K562 (cell line): Measurements from ENCODE around the gene ACAT2. TPM values are rescaled to one million over a fixed set of nuclear protein-coding genes. Genes with fewer than 3 reads are reported as not detected.

Source experiments
- ATF1 ChIP-seq, 2 experiments: fragments of 450-650 bp in 1 of 2; IDR thresholded peaks; 2 replicates each; pipeline ENCODE4 v1.6.1; 2016; ENCODE audit warnings: missing compliant biosample characterization in 1 of 2, missing genetic modification characterization in 1 of 2
- BRD9 ChIP-seq: fragments of 450-650 bp; IDR thresholded peaks from 2 replicates; pipeline ENCODE4 v1.6.1; 2018; ENCODE audit warnings: low read depth; ENCODE audit not compliant: partially characterized antibody
- GTF2A2 ChIP-seq: IDR thresholded peaks from 2 replicates; pipeline ENCODE4 v1.6.1; 2016; ENCODE audit warnings: mild to moderate bottlenecking, missing genetic modification characterization, missing compliant biosample characterization
- MCM2 ChIP-seq: fragments of 450-650 bp; IDR thresholded peaks from 2 replicates; pipeline ENCODE4 v1.6.1; 2017; ENCODE audit warnings: low read depth, mild to moderate bottlenecking
- MYC ChIP-seq, 2 experiments: fragments of 250-450 bp in 1 of 2; sonication (Bioruptor Pico) in 1 of 2; IDR thresholded peaks; 2 replicates each; pipeline versions ENCODE4 v1.5.1 to v1.6.1; 2012 to 2021; ENCODE audit warnings: low read depth in 2 of 2, borderline replicate concordance in 1 of 2, improper control_type of control experiment in 1 of 2, low read length in 1 of 2, mild to moderate bottlenecking in 1 of 2, moderate library complexity in 1 of 2
- PTRF ChIP-seq: fragments of 450-650 bp; IDR thresholded peaks from 2 replicates; pipeline ENCODE4 v1.6.1; 2016; ENCODE audit warnings: mild to moderate bottlenecking, missing genetic modification characterization, missing compliant biosample characterization
- TBL1XR1 ChIP-seq, 2 experiments: IDR thresholded peaks; 2 replicates each; pipeline ENCODE4 v1.6.1; 2012; ENCODE audit warnings: improper control_type of control experiment in 2 of 2, low read length in 2 of 2, mild to moderate bottlenecking in 1 of 2
- ZBED1 ChIP-seq: IDR thresholded peaks from 2 replicates; pipeline ENCODE4 v1.6.1; 2014
- ZNF143 ChIP-seq: sonication (generic); formaldehyde crosslinking; IDR thresholded peaks from 2 replicates; pipeline ENCODE4 v1.9.0; 2022; ENCODE audit warnings: mild to moderate bottlenecking, missing genetic modification reagents
- ZNF217 ChIP-seq: sonication (generic); formaldehyde crosslinking; IDR thresholded peaks from 2 replicates; pipeline ENCODE4 v1.8.0; 2022; ENCODE audit warnings: mild to moderate bottlenecking, missing genetic modification reagents
- ZNF445 ChIP-seq: fragments of 250-450 bp; sonication (Bioruptor Pico); IDR thresholded peaks from 2 replicates; pipeline ENCODE4 v1.4.0; 2020; ENCODE audit warnings: low read depth, mild to moderate bottlenecking, moderate library complexity
- polyA plus RNA-seq, 8 experiments: library from polyadenylated mRNA; depleted of rRNA in 4 of 8; stranded (reverse) in 5 of 8; unstranded in 3 of 8; fragments of >200 nt; fragmentation: Nextera tagmentation in 2 of 8; fragmentation: Illumina TruSeq in 1 of 8; extraction: Ambion mirVana in 2 of 8; extraction: Trizol in 1 of 8; gene quantifications; 2 replicates each; pipeline versions ENCODE4 v1.2.1 to v1.2.3, GENCODE V29; 2011 to 2014; ENCODE audit warnings: inconsistent platforms in 1 of 8, missing spikeins in 1 of 8
- total RNA-seq, 7 experiments: library from RNA; depleted of rRNA in 6 of 7; stranded (reverse); fragments of >200 nt in 6 of 7; fragmentation: Illumina TruSeq in 2 of 7; extraction: Trizol in 2 of 7; gene quantifications; 2 replicates each; pipeline versions ENCODE4 v1.2.1 to v1.2.3, GENCODE V29; 2011 to 2021; ENCODE audit warnings: low replicate concordance in 1 of 7
- TF ChIP-seq, protein P1 (sequence below): fragments of 450-650 bp; IDR thresholded peaks from 2 replicates; pipeline ENCODE4 v1.6.1; 2016; ENCODE audit warnings: mild to moderate bottlenecking
- TF ChIP-seq, protein P2 (sequence below): fragments of 450-650 bp; IDR thresholded peaks from 2 replicates; pipeline ENCODE4 v1.7.1; 2018; ENCODE audit warnings: mild to moderate bottlenecking, low read depth; ENCODE audit not compliant: partially characterized antibody
- TF ChIP-seq, protein P3 (sequence below): fragments of 450-650 bp; conservative IDR thresholded peaks from 2 replicates; pipeline ENCODE4 v1.6.1; 2016; ENCODE audit warnings: missing genetic modification characterization, low read depth, mild to moderate bottlenecking, missing compliant biosample characterization, moderate library complexity
- TF ChIP-seq, protein P4 (sequence below): fragments of 250-450 bp; sonication (Bioruptor Pico); IDR thresholded peaks from 2 replicates; pipeline ENCODE4 v1.5.0; 2020; ENCODE audit warnings: mild to moderate bottlenecking
- TF ChIP-seq, protein P5 (sequence below): fragments of 250-450 bp; sonication (Bioruptor Pico); IDR thresholded peaks from 2 replicates; pipeline ENCODE4 v1.8.0; 2021; ENCODE audit warnings: moderate library complexity, mild to moderate bottlenecking, inconsistent platforms

Gene ACAT2
- total and polyA plus RNA-seq, 9 of the 15 experiments (the other 6 are each of a cell fraction or from before 2014, with no cell fraction given), result 63.0 to 309 (median 144) TPM

DNA sequence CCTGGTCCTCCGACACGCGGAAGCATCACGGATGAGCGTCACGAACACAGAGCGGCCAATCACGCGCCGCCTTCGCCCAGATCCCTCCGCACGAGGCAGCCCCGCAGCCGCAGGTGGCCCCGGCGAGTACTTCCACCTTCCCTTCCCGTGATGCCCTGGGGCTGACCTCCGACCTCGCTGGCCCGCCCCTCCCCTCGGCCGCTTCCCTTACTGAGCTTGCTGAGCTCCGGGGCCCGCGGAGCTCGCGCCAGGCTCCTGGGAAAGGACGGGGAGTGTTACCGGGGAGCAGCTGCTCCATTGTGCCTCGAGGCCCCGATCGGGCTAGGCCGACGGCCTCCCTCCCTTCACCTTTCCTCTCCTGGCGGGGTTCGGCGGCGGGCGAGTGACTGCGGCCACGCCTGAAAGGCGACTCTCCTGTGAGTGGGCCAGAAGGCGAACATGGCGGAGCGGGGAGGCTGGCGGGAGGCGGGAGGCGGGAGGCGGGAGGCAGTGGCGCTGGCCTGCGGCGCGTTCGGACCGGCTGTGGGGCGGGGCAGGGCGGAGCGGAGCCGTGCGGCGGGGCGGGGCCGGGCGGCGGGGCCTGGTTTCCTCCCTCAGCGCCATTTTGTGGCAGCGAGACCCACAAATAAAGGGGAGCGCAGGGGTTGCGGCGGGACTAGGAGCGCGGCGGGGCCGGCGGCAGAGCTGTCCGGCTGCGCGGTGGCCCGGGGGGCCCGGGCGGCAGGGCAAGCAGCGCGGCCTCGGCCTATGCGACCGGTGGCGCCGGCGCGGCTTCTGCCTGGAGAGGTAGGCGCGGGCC is 34.7 kb upstream of the ACAT2 start, which contains the start of gene WTAP (continued):
- TF ChIP-seq, protein P1, sequence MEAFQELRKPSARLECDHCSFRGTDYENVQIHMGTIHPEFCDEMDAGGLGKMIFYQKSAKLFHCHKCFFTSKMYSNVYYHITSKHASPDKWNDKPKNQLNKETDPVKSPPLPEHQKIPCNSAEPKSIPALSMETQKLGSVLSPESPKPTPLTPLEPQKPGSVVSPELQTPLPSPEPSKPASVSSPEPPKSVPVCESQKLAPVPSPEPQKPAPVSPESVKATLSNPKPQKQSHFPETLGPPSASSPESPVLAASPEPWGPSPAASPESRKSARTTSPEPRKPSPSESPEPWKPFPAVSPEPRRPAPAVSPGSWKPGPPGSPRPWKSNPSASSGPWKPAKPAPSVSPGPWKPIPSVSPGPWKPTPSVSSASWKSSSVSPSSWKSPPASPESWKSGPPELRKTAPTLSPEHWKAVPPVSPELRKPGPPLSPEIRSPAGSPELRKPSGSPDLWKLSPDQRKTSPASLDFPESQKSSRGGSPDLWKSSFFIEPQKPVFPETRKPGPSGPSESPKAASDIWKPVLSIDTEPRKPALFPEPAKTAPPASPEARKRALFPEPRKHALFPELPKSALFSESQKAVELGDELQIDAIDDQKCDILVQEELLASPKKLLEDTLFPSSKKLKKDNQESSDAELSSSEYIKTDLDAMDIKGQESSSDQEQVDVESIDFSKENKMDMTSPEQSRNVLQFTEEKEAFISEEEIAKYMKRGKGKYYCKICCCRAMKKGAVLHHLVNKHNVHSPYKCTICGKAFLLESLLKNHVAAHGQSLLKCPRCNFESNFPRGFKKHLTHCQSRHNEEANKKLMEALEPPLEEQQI, result peak; percentile 94
- TF ChIP-seq GTF2A2 (tag), result no peak; the same call in 1 of the 2 replicates
- TF ChIP-seq MCM2, result no peak
- TF ChIP-seq, protein P2, sequence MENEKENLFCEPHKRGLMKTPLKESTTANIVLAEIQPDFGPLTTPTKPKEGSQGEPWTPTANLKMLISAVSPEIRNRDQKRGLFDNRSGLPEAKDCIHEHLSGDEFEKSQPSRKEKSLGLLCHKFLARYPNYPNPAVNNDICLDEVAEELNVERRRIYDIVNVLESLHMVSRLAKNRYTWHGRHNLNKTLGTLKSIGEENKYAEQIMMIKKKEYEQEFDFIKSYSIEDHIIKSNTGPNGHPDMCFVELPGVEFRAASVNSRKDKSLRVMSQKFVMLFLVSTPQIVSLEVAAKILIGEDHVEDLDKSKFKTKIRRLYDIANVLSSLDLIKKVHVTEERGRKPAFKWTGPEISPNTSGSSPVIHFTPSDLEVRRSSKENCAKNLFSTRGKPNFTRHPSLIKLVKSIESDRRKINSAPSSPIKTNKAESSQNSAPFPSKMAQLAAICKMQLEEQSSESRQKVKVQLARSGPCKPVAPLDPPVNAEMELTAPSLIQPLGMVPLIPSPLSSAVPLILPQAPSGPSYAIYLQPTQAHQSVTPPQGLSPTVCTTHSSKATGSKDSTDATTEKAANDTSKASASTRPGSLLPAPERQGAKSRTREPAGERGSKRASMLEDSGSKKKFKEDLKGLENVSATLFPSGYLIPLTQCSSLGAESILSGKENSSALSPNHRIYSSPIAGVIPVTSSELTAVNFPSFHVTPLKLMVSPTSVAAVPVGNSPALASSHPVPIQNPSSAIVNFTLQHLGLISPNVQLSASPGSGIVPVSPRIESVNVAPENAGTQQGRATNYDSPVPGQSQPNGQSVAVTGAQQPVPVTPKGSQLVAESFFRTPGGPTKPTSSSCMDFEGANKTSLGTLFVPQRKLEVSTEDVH, result peak; percentile 81
- TF ChIP-seq, protein P3, sequence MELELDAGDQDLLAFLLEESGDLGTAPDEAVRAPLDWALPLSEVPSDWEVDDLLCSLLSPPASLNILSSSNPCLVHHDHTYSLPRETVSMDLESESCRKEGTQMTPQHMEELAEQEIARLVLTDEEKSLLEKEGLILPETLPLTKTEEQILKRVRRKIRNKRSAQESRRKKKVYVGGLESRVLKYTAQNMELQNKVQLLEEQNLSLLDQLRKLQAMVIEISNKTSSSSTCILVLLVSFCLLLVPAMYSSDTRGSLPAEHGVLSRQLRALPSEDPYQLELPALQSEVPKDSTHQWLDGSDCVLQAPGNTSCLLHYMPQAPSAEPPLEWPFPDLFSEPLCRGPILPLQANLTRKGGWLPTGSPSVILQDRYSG (tag), result peak; percentile 88
- peak; percentile 87 for TF ChIP-seq ATF1 (CRISPR knock-in tag; IDR thresholded peaks at IDR 0.05)
- TF ChIP-seq ATF1 (tag; IDR thresholded peaks at IDR 0.05), result peak; percentile 98
- TF ChIP-seq PTRF (tag), result no peak
- no peak; the same call in none of the 2 replicates for TF ChIP-seq ZBED1
- TF ChIP-seq, protein P4, sequence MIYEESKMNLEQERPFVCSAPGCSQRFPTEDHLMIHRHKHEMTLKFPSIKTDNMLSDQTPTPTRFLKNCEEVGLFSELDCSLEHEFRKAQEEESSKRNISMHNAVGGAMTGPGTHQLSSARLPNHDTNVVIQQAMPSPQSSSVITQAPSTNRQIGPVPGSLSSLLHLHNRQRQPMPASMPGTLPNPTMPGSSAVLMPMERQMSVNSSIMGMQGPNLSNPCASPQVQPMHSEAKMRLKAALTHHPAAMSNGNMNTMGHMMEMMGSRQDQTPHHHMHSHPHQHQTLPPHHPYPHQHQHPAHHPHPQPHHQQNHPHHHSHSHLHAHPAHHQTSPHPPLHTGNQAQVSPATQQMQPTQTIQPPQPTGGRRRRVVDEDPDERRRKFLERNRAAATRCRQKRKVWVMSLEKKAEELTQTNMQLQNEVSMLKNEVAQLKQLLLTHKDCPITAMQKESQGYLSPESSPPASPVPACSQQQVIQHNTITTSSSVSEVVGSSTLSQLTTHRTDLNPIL, result no peak
- no peak for TF ChIP-seq ZNF217 (CRISPR knock-in tag)
- TF ChIP-seq, protein P5, sequence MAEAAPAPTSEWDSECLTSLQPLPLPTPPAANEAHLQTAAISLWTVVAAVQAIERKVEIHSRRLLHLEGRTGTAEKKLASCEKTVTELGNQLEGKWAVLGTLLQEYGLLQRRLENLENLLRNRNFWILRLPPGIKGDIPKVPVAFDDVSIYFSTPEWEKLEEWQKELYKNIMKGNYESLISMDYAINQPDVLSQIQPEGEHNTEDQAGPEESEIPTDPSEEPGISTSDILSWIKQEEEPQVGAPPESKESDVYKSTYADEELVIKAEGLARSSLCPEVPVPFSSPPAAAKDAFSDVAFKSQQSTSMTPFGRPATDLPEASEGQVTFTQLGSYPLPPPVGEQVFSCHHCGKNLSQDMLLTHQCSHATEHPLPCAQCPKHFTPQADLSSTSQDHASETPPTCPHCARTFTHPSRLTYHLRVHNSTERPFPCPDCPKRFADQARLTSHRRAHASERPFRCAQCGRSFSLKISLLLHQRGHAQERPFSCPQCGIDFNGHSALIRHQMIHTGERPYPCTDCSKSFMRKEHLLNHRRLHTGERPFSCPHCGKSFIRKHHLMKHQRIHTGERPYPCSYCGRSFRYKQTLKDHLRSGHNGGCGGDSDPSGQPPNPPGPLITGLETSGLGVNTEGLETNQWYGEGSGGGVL (CRISPR knock-in tag), result no peak
- peak; percentile 99 for TF ChIP-seq MYC (IDR thresholded peaks at IDR 0.05; ENCODE audit: low read depth, low read length)
- TF ChIP-seq MYC (CRISPR knock-in tag; IDR thresholded peaks at IDR 0.05; ENCODE audit: borderline replicate concordance, low read depth), result peak; percentile 97
- TF ChIP-seq TBL1XR1 (IDR thresholded peaks at IDR 0.05; ENCODE audit: low read length in 2 of 2), result peak; percentile 22 to 29; a peak in 2 of 4 replicates
- no peak for TF ChIP-seq ZNF445 (CRISPR knock-in tag)
- TF ChIP-seq ZNF143 (CRISPR knock-in tag), result peak; percentile 89
- peak; percentile 84 for TF ChIP-seq BRD9
